Liver (tissue), 3 donors: ENCODE data around the gene FAM13C.

Experiments used
- ATF3 ChIP-seq: IDR thresholded peaks from 2 replicates; pipeline ENCODE4 v1.6.1; 2016; ENCODE audit warnings: antibody characterized with exemption
- CTCF ChIP-seq: fragments of 150-350 bp; IDR thresholded peaks from 2 replicates; pipeline ENCODE4 v1.5.1; 2017; ENCODE audit warnings: improper control_type of control experiment, low read depth, low read length; ENCODE audit not compliant: missing input control
- EGR1 ChIP-seq, 2 donors: IDR thresholded peaks; 2 replicates each; pipeline ENCODE4 v1.6.1; 2016 to 2018; ENCODE audit warnings: antibody characterized with exemption in 2 of 2, low read depth in 2 of 2
- FOXA1 ChIP-seq: IDR thresholded peaks from 2 replicates; pipeline ENCODE4 v1.6.1; 2016; ENCODE audit warnings: antibody characterized with exemption
- FOXA2 ChIP-seq: IDR thresholded peaks from 2 replicates; pipeline ENCODE4 v1.6.1; 2016; ENCODE audit warnings: antibody characterized with exemption
- GABPA ChIP-seq, 2 donors: IDR thresholded peaks in 1 of 2; conservative IDR thresholded peaks in 1 of 2; 2 replicates each; pipeline ENCODE4 v1.6.1; 2016; ENCODE audit warnings: antibody characterized with exemption in 2 of 2, mild to moderate bottlenecking in 1 of 2, moderate library complexity in 1 of 2
- HNF4A ChIP-seq, 2 donors: conservative IDR thresholded peaks; 2 replicates each; pipeline ENCODE4 v1.6.1; 2016; ENCODE audit warnings: antibody characterized with exemption in 2 of 2, mild to moderate bottlenecking in 2 of 2
- MAX ChIP-seq: IDR thresholded peaks from 2 replicates; pipeline ENCODE4 v1.6.1; 2016; ENCODE audit warnings: antibody characterized with exemption
- RAD21 ChIP-seq, 2 donors: IDR thresholded peaks; 2 replicates each; pipeline ENCODE4 v1.6.1; 2016; ENCODE audit warnings: antibody characterized with exemption in 2 of 2, mild to moderate bottlenecking in 2 of 2
- REST ChIP-seq: IDR thresholded peaks from 2 replicates; pipeline ENCODE4 v1.6.1; 2016; ENCODE audit warnings: antibody characterized with exemption, mild to moderate bottlenecking
- RXRA ChIP-seq, 2 donors: IDR thresholded peaks; 2 replicates each; pipeline ENCODE4 v1.6.1; 2017 to 2018; ENCODE audit warnings: antibody characterized with exemption in 2 of 2, mild to moderate bottlenecking in 1 of 2
- SP1 ChIP-seq: IDR thresholded peaks from 2 replicates; pipeline ENCODE4 v1.6.1; 2018; ENCODE audit warnings: antibody characterized with exemption, mild to moderate bottlenecking
- TAF1 ChIP-seq: conservative IDR thresholded peaks from 2 replicates; pipeline ENCODE4 v1.6.1; 2016; ENCODE audit warnings: antibody characterized with exemption, mild to moderate bottlenecking
- YY1 ChIP-seq: IDR thresholded peaks from 2 replicates; pipeline ENCODE4 v1.6.1; 2016; ENCODE audit warnings: antibody characterized with exemption, mild to moderate bottlenecking
- donor health status: healthy.
- donor health status: healthy.

GRCh38 chr10:59324597-59324996 lies 37.8 kb downstream of the FAM13C start:
- TF ChIP-seq CTCF, result no peak
- TF ChIP-seq REST, result no peak
- no peak for TF ChIP-seq RAD21 (IDR thresholded peaks at IDR 0.05)
- no peak for TF ChIP-seq SP1
- TF ChIP-seq RXRA (IDR thresholded peaks at IDR 0.05), result no peak
- no peak for TF ChIP-seq GABPA (IDR thresholded peaks at IDR 0.05 in 1 of 2, conservative IDR thresholded peaks at IDR 0.05 in 1 of 2)
- TF ChIP-seq FOXA1, result no peak
- TF ChIP-seq YY1, result no peak
- TF ChIP-seq TAF1, result no peak
- TF ChIP-seq MAX, result no peak
- TF ChIP-seq ATF3, result no peak
- TF ChIP-seq HNF4A (conservative IDR thresholded peaks at IDR 0.05), result no peak
- TF ChIP-seq FOXA2, result no peak
- no peak for TF ChIP-seq EGR1 (IDR thresholded peaks at IDR 0.05; ENCODE audit: low read depth in 2 of 2)
